Osteocyte (in vitro differentiated cells): ENCODE measurements around the gene NOP16. TPM values are rescaled to one million over a fixed set of nuclear protein-coding genes. Genes with fewer than 3 reads are reported as not detected.

ENCODE experiments used
- DNase-seq: peaks from one replicate; pipeline ENCODE4 v3.0.0; 2021; ENCODE audit warnings: mixed read lengths; ENCODE audit not compliant: unreplicated experiment; ENCODE audit errors: extremely low spot score
- H3K27ac Mint-ChIP-seq: one replicate; pipeline ENCODE4 v1.8.0; 2021; ENCODE audit warnings: mild to moderate bottlenecking, mixed read lengths; ENCODE audit not compliant: unreplicated experiment
- H3K27me3 Mint-ChIP-seq: one replicate; pipeline ENCODE4 v1.8.0; 2021; ENCODE audit warnings: mixed read lengths; ENCODE audit not compliant: unreplicated experiment
- H3K36me3 Mint-ChIP-seq: one replicate; pipeline ENCODE4 v1.8.0; 2021; ENCODE audit warnings: mixed read lengths; ENCODE audit not compliant: unreplicated experiment
- H3K4me1 Mint-ChIP-seq: one replicate; pipeline ENCODE4 v1.8.0; 2021; ENCODE audit warnings: mixed read lengths; ENCODE audit not compliant: unreplicated experiment
- H3K4me3 Mint-ChIP-seq: one replicate; pipeline ENCODE4 v1.8.0; 2021; ENCODE audit warnings: mild to moderate bottlenecking, moderate library complexity, mixed read lengths; ENCODE audit not compliant: unreplicated experiment
- H3K9me3 Mint-ChIP-seq: one replicate; pipeline ENCODE4 v1.8.0; 2021; ENCODE audit warnings: mixed read lengths; ENCODE audit not compliant: unreplicated experiment
- total RNA-seq: library from RNA; stranded (reverse); gene quantifications from 2 replicates; pipeline ENCODE4 v1.2.1, GENCODE V29; 2021
- TF ChIP-seq, protein P1 (sequence below): fragments of 200-600 bp; sonication (generic); IDR thresholded peaks from 2 replicates; pipeline ENCODE4 v1.5.0; 2021; ENCODE audit warnings: antibody characterized with exemption, mild to moderate bottlenecking, moderate library complexity

NOP16 gene
- total RNA-seq, 1 donor from 2014 or later, result 15.5 TPM

DNA sequence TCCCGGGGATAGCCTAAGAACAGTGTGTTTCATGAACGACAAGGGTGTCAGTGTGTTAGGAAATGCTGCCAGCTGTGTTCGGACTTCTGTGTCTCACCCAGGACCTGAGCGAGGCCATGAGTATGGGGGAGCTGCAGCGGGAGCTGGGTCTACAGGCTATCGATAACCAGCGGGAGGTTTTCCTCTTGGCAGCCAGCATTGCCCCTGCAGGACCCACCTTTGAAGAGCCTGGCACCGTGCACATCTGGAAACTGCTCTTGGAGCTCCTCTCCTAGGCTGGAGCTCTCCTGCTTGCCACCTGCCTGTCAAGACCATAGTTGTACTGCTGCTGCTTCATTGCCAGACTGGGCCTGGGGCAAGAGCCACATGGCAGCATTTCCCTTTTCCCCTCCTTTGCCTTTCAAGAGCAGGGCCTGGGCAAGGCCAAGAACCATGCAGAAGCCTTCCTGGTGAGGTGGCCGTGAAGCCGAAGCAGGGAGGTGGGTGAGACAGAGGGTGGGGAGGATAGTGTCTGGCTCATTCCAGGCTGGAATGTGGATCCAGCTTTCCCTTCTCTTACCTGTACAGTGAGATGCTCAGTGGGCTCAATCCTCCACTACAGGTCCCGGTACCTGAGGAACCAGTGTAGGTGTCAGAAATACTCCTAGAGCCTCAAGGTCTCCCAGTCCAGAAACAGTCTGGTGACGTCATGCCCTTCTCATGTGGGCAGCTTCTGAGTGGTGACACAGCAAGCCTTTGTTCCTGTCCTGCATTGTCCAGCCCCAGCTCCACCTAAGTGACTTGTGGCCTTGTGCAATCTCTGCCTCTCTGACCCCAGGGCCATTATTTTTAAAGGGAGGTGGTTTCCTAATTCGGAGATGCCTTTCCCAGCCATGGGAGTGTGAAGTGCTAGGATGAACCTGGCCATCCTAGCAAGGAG lies 16.5 kb downstream of the NOP16 start:
- Mint-ChIP-seq H3K4me1 (peaks cover 3% of the 10 kb centered on the region), H3K4me3 (no peak overlapping the region), H3K27ac (no peak overlapping the region), H3K9me3 (no peaks in the 10 kb centered on the region), H3K36me3 (peaks cover 36% of the 10 kb centered on the region), H3K27me3 (no peaks in the 10 kb centered on the region)
- TF ChIP-seq, protein P1, sequence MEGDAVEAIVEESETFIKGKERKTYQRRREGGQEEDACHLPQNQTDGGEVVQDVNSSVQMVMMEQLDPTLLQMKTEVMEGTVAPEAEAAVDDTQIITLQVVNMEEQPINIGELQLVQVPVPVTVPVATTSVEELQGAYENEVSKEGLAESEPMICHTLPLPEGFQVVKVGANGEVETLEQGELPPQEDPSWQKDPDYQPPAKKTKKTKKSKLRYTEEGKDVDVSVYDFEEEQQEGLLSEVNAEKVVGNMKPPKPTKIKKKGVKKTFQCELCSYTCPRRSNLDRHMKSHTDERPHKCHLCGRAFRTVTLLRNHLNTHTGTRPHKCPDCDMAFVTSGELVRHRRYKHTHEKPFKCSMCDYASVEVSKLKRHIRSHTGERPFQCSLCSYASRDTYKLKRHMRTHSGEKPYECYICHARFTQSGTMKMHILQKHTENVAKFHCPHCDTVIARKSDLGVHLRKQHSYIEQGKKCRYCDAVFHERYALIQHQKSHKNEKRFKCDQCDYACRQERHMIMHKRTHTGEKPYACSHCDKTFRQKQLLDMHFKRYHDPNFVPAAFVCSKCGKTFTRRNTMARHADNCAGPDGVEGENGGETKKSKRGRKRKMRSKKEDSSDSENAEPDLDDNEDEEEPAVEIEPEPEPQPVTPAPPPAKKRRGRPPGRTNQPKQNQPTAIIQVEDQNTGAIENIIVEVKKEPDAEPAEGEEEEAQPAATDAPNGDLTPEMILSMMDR, result no peak
- DNase-seq, result no peak

DNA sequence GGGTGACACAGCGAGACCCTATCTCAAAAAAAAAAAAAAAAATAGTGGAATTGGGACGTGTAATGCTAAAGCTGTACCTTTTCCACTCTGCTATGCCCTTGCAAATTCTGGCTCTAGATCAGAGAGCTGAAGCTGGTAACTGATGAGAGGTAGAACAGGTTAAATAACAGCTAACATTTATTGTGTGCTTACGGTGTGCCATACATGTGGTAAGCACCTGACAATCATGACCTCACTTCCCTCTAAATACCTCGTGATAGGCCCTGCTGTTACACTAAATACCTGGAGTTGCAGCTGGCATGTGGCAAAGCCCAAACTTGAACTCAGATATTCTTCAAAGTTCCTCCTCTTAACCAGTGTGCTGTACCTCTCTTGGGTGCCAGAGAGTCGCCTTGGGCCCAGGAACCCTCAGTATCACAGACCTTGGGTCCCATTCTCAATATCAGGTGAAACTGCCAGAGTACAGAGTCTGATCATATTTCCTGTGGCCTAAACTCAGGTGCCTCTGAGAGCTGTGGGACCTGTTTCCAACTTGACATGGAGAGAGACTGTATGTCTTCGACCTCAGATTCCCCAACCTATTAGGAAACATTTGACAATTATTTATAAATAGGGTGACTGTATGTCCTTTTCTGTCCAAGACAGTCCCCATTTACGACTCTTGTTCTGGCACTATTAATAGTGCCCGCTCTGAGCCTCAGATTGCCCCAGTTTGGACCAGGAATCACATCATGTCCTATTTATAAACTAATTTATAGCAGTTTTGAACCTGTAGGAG lies 18.3 kb downstream of the NOP16 start:
- TF ChIP-seq, protein P1, result no peak
- H3K27me3 Mint-ChIP-seq, result no peaks in the 10 kb centered on the region
- DNase-seq, result no peak
- H3K4me3 Mint-ChIP-seq, result no peak overlapping the region
- H3K4me1 Mint-ChIP-seq, result peaks cover 7% of the 10 kb centered on the region
- peaks cover 30% of the 10 kb centered on the region for H3K36me3 Mint-ChIP-seq
- no peak overlapping the region for H3K27ac Mint-ChIP-seq
- no peaks in the 10 kb centered on the region for H3K9me3 Mint-ChIP-seq

DNA sequence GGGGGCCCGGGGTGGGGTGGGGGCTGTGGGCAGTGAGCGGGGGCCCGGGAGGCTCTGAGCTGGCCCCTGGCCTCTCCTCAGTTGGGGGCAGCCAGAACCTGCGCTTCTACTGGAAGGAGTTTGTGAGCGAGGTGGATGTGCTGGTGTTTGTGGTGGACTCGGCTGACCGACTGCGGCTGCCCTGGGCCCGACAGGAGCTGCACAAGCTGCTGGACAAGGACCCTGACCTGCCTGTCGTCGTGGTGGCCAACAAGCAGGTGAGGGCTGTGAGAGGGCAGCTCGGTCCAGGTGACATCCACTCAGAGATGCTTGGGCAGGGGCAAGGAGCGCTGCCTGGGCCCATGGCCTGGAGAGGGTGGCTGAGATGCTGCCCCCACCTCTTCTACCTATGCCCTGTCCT lies 19.7 kb downstream of the NOP16 start:
- Mint-ChIP-seq H3K36me3 (peaks cover 30% of the 10 kb centered on the region), H3K4me1 (peaks cover 10% of the 10 kb centered on the region), H3K9me3 (no peaks in the 10 kb centered on the region), H3K27ac (no peak overlapping the region), H3K27me3 (no peaks in the 10 kb centered on the region), H3K4me3 (no peak overlapping the region)
- DNase-seq, result no peak
- TF ChIP-seq, protein P1, result no peak

DNA sequence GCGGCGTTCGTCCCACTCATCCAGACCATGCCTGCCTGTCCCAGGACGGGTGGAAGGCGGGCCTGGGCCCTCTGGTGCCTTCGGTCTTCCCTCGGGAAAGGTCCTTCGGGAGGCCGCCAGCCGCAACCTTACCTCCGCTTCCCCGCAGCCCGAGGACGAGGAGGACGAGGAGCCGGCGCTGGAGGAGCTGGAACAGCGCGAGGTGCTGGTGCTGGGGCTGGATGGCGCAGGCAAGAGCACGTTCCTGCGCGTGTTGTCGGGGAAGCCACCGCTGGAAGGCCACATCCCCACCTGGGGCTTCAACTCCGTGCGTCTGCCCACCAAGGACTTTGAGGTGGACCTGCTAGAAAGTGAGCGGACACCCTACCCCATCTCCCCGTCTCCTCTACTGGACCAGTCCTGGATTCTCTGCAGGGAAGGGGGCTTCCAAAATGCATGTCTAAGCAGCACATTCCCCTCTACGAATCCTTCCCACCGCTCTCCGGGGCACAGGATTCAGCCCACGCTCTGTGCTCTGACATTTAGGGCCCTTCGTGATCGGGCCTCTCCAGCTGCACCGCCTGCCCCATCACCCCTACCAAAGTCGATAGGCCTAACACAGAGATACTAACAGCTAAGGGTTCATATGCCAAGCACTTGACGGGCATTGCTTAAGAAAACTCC lies 22.0 kb downstream of the NOP16 start:
- peaks cover 13% of the 10 kb centered on the region for H3K4me1 Mint-ChIP-seq
- no peaks in the 10 kb centered on the region for H3K9me3 Mint-ChIP-seq
- H3K4me3 Mint-ChIP-seq, result peak overlapping the region; percentile 72
- H3K27ac Mint-ChIP-seq, result peak overlapping the region; percentile 3
- DNase-seq, result no peak
- no peaks in the 10 kb centered on the region for H3K27me3 Mint-ChIP-seq
- TF ChIP-seq, protein P1, result no peak
- H3K36me3 Mint-ChIP-seq, result peaks cover 25% of the 10 kb centered on the region
